ENCODE results near the gene ABTB1. TPM values are rescaled to one million over a fixed set of nuclear protein-coding genes. Genes with fewer than 3 reads are reported as not detected.

Gene ABTB1
- polyA plus RNA-seq, 1 of the 3 experiments (the other 2 are of a cell fraction) = 30.8 TPM

GRCh38 chr3:127697551-127698240, 24.9 kb downstream of the ABTB1 start:
- Histone ChIP-seq H4K20me1 (ENCODE audit: insufficient read depth) (no peaks in the 10 kb centered on the region), H3K4me3 (ENCODE audit: low read depth in 2 of 2, low read length in 1 of 2) (peak overlapping the region in 1 of 2 experiments; percentile 15; a peak in 1 of 4 replicates), H3K4me2 (peak overlapping the region; percentile 7), H3K9me3 (no peaks in the 10 kb centered on the region), H3K36me3 (replicated peaks in 1 of 2; ENCODE audit: control insufficient read depth in 1 of 2, insufficient read depth in 2 of 2, low read length in 1 of 2) (no peaks in the 10 kb centered on the region), H3K27ac (ENCODE audit: low read depth in 2 of 2, low read length in 1 of 2) (peak overlapping the region; percentile 69 to 92), H2AFZ (ENCODE audit: low read depth) (peak overlapping the region; percentile 78), H3K27me3 (ENCODE audit: insufficient read depth) (no peaks in the 10 kb centered on the region), H3F3A (replicated peaks; ENCODE audit: insufficient read depth) (no peaks in the 10 kb centered on the region), H3K9ac (no peak overlapping the region), H3K79me2 (ENCODE audit: insufficient read depth) (no peaks in the 10 kb centered on the region), H3K9me2 (no peaks in the 10 kb centered on the region), H3K4me1 (ENCODE audit: control insufficient read depth in 1 of 2, insufficient read depth in 2 of 2, low read depth in 1 of 2, low read length in 1 of 2) (peaks cover 11 to 60% of the 10 kb centered on the region in 2 experiments; a peak in 2 of 4 replicates)
- WGBS (ENCODE audit: low lambda C conversion rate) = 49% methylated on average over 14 of the region's 16 CpGs
- TF ChIP-seq USF2 (IDR thresholded peaks at IDR 0.05; ENCODE audit: borderline replicate concordance, low read depth, low read length) (peak; percentile 63; the same call in 1 of the 2 replicates), USF1 (IDR thresholded peaks at IDR 0.05; ENCODE audit: borderline replicate concordance, low read depth) (peak; percentile 98), NRF1 (IDR thresholded peaks at IDR 0.05; ENCODE audit: low read depth, low read length) (no peak)
- ChIA-PET POLR2A (interaction anchor here (0.7 to 2.9 kb wide), 9 partner anchors 9 to 125 kb away, joined by 3 to 14 read pairs (median 4); partner anchors contain the start of genes MGLL and TPRA1), CTCF (interaction anchor here (0.9 to 9.2 kb wide), 19 partner anchors 15 to 273 kb away, joined by 3 to 141 read pairs (median 9); partner anchors contain the start of gene MGLL)
- peak; percentile 83 for DNase-seq

- H3K79me2 ChIP-seq (ENCODE audit: insufficient read depth) = no peaks in the 10 kb centered on the region
- H3K9me3 ChIP-seq = no peaks in the 10 kb centered on the region
- H3K4me2 ChIP-seq = no peak overlapping the region
- no peaks in the 10 kb centered on the region for H3K36me3 ChIP-seq (replicated peaks in 1 of 2; ENCODE audit: control insufficient read depth in 1 of 2, insufficient read depth in 2 of 2, low read length in 1 of 2)
- peak overlapping the region in 1 of 2 experiments; percentile 92; a peak in 2 of 4 replicates for H3K27ac ChIP-seq (ENCODE audit: low read depth in 2 of 2, low read length in 1 of 2)
- CTCF ChIA-PET = interaction anchor here (1.5 to 5.6 kb wide), 6 partner anchors 9 to 273 kb away, joined by 5 to 38 read pairs (median 16); no protein-coding TSS in a partner anchor
- no peaks in the 10 kb centered on the region for H4K20me1 ChIP-seq (ENCODE audit: insufficient read depth)
- H3K4me1 ChIP-seq (ENCODE audit: control insufficient read depth in 1 of 2, insufficient read depth in 2 of 2, low read depth in 1 of 2, low read length in 1 of 2) = peaks cover 11 to 60% of the 10 kb centered on the region in 2 experiments; a peak in 2 of 4 replicates
- no peaks in the 10 kb centered on the region for H3K27me3 ChIP-seq (ENCODE audit: insufficient read depth)
- H3F3A ChIP-seq (replicated peaks; ENCODE audit: insufficient read depth) = no peaks in the 10 kb centered on the region
- POLR2A ChIA-PET = no interaction called here
- H3K4me3 ChIP-seq (ENCODE audit: low read depth in 2 of 2, low read length in 1 of 2) = no peak overlapping the region; a peak in 1 of 4 replicates
- no peaks in the 10 kb centered on the region for H3K9me2 ChIP-seq
- DNase-seq = no peak
- H2AFZ ChIP-seq (ENCODE audit: low read depth) = no peak overlapping the region
- no peak overlapping the region for H3K9ac ChIP-seq
- 100% methylated on average over 3 of the region's 3 CpGs for WGBS (ENCODE audit: low lambda C conversion rate)
- no peak for TF ChIP-seq FOXJ3 (CRISPR knock-in tag; IDR thresholded peaks at IDR 0.05)
- TF ChIP-seq USF1 (IDR thresholded peaks at IDR 0.05; ENCODE audit: borderline replicate concordance, low read depth) = no peak
- TF ChIP-seq EP300 (IDR thresholded peaks at IDR 0.05; ENCODE audit: borderline replicate concordance in 1 of 2, low read depth in 1 of 2, low read length in 1 of 2) = no peak
- TF ChIP-seq USF2 (IDR thresholded peaks at IDR 0.05; ENCODE audit: borderline replicate concordance, low read depth, low read length) = no peak
- TF ChIP-seq GATA2 (CRISPR knock-in tag; IDR thresholded peaks at IDR 0.05) = no peak
- TF ChIP-seq MXI1 (IDR thresholded peaks at IDR 0.05; ENCODE audit: low read depth, low read length) = no peak
- TF ChIP-seq REST (IDR thresholded peaks at IDR 0.05; ENCODE audit: low read depth, low read length) = no peak
- no peak for TF ChIP-seq TEAD4 (IDR thresholded peaks at IDR 0.05; ENCODE audit: borderline replicate concordance, insufficient read depth)
- no peak for TF ChIP-seq ZBTB33 (IDR thresholded peaks at IDR 0.05; ENCODE audit: borderline replicate concordance, low read depth)
- TF ChIP-seq IRF3 (IDR thresholded peaks at IDR 0.05; ENCODE audit: low read depth, low read length) = no peak
- TF ChIP-seq ELF1 (IDR thresholded peaks at IDR 0.05) = no peak
Measured at GRCh38 chr3:127698286-127698685, 25.5 kb downstream of the ABTB1 start.
